GM20000 (cell line): ENCODE data around the gene MAP3K9.

Experiments
- DNase-seq: peaks from one replicate; pipeline ENCODE4 v3.0.0; 2012; ENCODE audit warnings: low spot score
- CTCF ChIP-seq: IDR thresholded peaks from 2 replicates; pipeline ENCODE4 v1.5.1; 2012; ENCODE audit warnings: mild to moderate bottlenecking, control low read depth; ENCODE audit errors: extremely low read depth, missing control alignments

Gene MAP3K9

DNA sequence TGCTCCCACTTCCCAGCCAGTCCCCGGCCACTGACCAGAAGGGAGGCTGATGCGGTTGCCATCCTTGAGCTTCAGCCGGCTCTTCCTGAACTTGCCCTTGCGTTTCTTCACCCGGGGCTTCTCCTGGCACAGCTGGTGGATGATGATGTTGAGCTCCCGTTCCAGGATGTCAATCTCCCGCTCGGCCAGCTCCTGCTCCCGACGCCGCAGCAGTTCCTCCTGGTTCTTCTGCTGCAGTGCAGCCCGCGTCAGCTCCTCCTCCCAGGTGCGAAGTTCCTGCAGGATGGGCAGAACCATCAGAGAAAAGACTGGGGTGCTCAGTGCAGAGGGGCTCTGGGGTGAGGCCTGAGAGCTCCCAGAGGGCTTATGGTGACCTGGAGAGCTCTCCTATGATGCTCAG, 67.0 kb downstream of the MAP3K9 start:
- no peak for TF ChIP-seq CTCF
- DNase-seq, result no peak

- TF ChIP-seq CTCF, result no peak
- no peak for DNase-seq
Observed at GRCh38 chr14:70741482-70741881, 67.8 kb downstream of the MAP3K9 start.

GRCh38 chr14:70735043-70735442, 74.3 kb downstream of the MAP3K9 start:
- no peak for TF ChIP-seq CTCF
- DNase-seq, result no peak

DNA sequence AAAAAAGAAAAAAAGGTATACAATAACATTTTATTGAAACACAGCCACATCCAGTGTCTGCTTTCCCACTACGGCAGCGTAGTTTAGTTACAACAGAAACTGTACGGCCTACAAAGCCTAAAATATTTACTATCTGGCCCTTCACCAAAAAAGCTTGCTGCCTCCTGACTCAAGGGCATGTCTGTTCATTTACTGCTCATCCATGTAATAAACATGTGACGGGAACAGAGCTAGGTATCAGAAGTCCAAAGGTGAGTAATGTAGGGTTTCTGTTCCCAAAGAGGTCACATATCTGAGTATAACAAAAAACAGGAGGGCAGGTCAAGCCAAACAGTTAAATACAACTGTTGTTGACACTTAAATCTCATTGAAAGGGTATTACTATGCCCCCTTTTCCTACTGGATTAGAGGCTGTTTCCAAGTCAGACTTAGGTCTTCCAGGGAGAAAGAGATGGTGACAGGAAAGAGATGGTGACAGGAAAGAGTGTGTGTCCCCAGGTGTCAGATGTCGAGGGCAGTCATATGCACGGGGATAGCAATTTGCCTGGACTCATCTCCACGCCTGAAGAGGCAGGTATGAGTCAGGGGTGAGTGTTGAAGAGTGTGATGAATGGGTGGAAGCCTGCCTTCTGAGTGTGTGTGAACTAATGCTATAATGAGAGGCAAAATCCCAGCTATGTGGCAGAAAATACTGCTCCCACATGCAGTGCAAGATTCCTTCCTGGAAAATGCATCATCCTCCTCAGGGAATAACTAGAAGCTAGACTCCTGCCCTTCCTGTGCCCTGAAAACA, 77.7 kb downstream of the MAP3K9 start:
- DNase-seq, result no peak
- TF ChIP-seq CTCF, result no peak

GRCh38 chr14:70730393-70730792, 78.9 kb downstream of the MAP3K9 start:
- no peak for TF ChIP-seq CTCF
- no peak for DNase-seq

- no peak for TF ChIP-seq CTCF
- DNase-seq, result no peak
Observed at GRCh38 chr14:70726651-70727375, 82.5 kb downstream of the MAP3K9 start.

GRCh38 chr14:70724944-70725343, 84.4 kb downstream of the MAP3K9 start:
- no peak for TF ChIP-seq CTCF
- DNase-seq, result no peak
